CD4-positive, alpha-beta T cell treated with Interleukin-12 subunit alpha and Interleukin-12 subunit beta, for 1 hour (primary cell): ENCODE data around the gene CAPN5.
"Not testable (repeated sequence)": the region's sequence is repeated elsewhere in the genome, so short reads cannot be mapped to it uniquely, and the experiment has no call there.

Experiments
- DNase-seq: peaks from one replicate; pipeline ENCODE4 v3.0.0-alpha.2; 2020

Gene CAPN5

GRCh38 chr11:77066229-77067042 is at the start of gene CAPN5:
Gene CAPN5, plus strand, starts transcription at chr11:77066971. Its CDS starts 17,916 bp downstream, at chr11:77084887.
- peak; percentile 90 for DNase-seq

GRCh38 chr11:77018396-77018924 is 48.3 kb upstream of the CAPN5 start:
- DNase-seq = not testable (repeated sequence)

- DNase-seq = no peak
These were observed 46.7 kb upstream of the CAPN5 start for GRCh38 chr11:77019976-77020595.

GRCh38 chr11:77020734-77021133 is 46.0 kb upstream of the CAPN5 start:
- DNase-seq = no peak

GRCh38 chr11:77024745-77025144 is 42.0 kb upstream of the CAPN5 start:
- no peak for DNase-seq

- no peak for DNase-seq
These were observed 40.5 kb upstream of the CAPN5 start for GRCh38 chr11:77026221-77026620.

GRCh38 chr11:77026743-77027142 is 40.0 kb upstream of the CAPN5 start:
- no peak for DNase-seq

- DNase-seq = no peak
These were observed 39.5 kb upstream of the CAPN5 start for GRCh38 chr11:77027275-77027674.

GRCh38 chr11:77029829-77030228 is 36.9 kb upstream of the CAPN5 start:
- DNase-seq = no peak

GRCh38 chr11:77030834-77031414 is 35.8 kb upstream of the CAPN5 start:
- no peak for DNase-seq

GRCh38 chr11:77031599-77031998 is 35.2 kb upstream of the CAPN5 start:
- DNase-seq = no peak

- DNase-seq = no peak
These were observed 31.7 kb upstream of the CAPN5 start for GRCh38 chr11:77035039-77035438.

GRCh38 chr11:77035580-77035979 is 31.2 kb upstream of the CAPN5 start:
- no peak for DNase-seq

GRCh38 chr11:77036398-77036797 is 30.4 kb upstream of the CAPN5 start:
- no peak for DNase-seq

GRCh38 chr11:77037057-77037456 is 29.7 kb upstream of the CAPN5 start:
- no peak for DNase-seq

- no peak for DNase-seq
These were observed 28.5 kb upstream of the CAPN5 start for GRCh38 chr11:77038029-77038824.

GRCh38 chr11:77038825-77039326 is 27.9 kb upstream of the CAPN5 start:
- no peak for DNase-seq

GRCh38 chr11:77039491-77040400 is 27.0 kb upstream of the CAPN5 start:
- DNase-seq = peak; percentile 7

- DNase-seq = no peak
These were observed 26.4 kb upstream of the CAPN5 start for GRCh38 chr11:77040401-77040777.

GRCh38 chr11:77040889-77041288 is 25.9 kb upstream of the CAPN5 start:
- DNase-seq = no peak

- DNase-seq = no peak
These were observed 24.6 kb upstream of the CAPN5 start for GRCh38 chr11:77042111-77042726.
